ENCODE data around the gene TOR1B.

Gene TOR1B

DNA sequence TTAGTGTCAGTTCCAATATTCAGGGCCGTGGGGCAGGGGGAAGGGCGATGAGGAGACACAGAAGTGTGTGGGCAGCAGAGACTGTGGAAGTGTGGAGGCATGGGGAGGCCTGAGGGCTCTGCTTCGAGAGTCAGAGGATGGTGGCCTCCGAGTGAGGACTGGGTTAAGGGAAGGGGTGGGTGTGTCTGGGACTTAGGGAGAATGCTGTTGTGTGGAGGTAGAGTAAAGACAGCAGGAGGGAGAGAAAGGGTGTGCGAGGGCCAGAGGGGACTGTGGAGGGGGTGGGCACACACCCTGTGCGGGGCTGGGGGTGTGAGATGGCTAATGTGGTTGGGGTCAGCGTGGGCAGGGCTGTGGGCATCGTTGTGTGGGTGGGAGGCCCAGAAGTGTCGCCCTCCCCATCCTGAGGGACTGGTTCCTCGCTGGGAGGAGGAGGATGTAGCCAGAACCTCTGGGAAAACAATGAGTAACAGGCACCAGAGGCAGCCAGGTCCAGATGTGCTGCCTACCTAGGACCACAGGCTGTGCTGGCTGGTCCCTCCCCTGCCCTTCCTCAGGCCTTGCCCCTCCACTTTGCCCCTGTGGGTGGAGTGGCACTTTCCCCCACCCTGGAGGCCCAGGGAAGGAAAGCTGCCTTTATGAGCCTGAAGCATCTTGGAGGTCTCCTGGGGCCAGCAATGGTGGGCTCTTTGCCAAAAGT, 36.5 kb downstream of the TOR1B start:
- no peak for DNase-seq (ENCODE audit: low read depth in 3 of 3, low spot score in 1 of 3)

DNA sequence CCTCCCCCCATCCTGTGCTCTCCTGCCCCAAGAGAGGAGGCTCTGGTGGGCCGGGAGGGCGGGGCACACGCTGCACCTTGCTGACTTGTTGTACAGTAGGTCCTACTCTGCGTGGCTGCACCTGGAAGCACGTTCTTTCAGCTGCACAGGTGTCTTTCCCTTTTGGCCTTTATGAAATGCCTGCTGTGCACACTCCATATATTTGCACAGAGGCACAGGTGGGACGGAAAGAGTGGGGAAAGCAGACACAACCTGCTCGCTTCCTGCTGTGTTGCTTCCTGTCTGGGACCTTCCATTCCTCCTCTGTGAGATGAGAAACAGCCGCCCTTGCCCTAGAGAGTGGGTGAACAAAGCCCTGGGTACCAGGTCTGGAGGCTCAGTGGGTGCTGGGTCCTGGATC, 37.0 kb downstream of the TOR1B start:
- DNase-seq (ENCODE audit: low read depth in 3 of 3, low spot score in 1 of 3), result no peak

- DNase-seq (ENCODE audit: low read depth in 3 of 3, low spot score in 1 of 3), result no peak
Observed at GRCh38 chr9:129841071-129841470, 38.1 kb downstream of the TOR1B start.

DNA sequence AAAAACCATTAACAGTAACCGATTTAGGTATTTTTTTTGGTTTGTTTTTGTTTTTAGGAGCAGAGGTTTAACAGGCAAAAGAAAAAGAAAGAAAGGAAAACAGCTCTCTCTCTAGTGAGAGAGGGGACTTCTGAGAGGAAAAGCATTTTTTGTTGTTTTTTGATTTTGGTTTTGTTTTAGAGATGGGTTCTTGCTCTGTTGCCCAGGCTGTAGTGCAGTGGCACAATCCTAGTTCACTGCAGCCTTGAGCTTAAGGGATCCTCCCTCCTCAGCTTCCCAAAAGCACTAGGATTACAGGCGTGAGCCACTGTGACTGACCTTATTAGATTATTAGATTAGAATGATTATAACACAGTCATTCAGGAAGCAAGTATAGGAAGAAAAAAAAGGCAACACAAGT, 42.4 kb downstream of the TOR1B start:
- DNase-seq (ENCODE audit: low read depth in 3 of 3, low spot score in 1 of 3), result no peak

DNA sequence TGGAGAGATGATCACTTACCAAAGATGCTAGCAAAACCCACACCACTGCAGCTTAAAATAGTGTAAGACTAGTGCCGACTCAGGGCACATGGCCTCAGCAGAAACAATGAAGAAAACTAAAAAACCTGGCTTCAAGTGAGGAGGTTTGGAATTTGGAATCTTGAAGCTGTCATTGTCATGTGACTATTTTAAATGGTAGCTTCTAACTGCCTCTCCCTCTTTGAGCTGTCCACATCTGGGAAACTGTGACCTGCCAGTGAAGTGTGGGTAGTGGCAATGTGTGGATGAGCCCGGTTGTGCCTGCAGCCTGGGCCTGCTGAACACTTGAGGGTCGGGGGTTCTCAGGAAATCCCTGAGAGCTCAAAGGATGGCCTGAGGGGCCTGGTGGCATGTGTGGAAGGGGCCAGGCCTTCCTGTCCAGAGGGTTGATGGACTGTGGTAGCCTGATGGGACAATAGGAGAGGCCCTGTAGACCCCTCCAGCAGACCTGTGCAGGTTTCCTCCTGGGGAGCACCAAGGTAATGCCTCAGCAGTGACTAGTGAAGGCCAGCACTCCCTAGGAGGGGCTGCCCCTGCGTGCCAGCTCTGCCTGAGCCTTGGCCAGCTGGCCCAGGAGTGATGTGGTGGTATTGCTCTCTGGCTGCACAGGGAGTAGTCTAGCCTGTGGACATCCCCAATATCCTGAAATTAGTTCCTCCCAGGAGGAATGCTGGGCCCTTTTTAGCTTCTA, 45.9 kb downstream of the TOR1B start:
- no peak for DNase-seq (ENCODE audit: low read depth in 3 of 3, low spot score in 1 of 3)

- no peak for DNase-seq (ENCODE audit: low read depth in 3 of 3, low spot score in 1 of 3)
Observed at GRCh38 chr9:129849901-129850300, 46.9 kb downstream of the TOR1B start.

GRCh38 chr9:129850821-129851550, 48.0 kb downstream of the TOR1B start:
- DNase-seq (ENCODE audit: low read depth in 3 of 3, low spot score in 1 of 3), result no peak

- DNase-seq (ENCODE audit: low read depth in 3 of 3, low spot score in 1 of 3), result no peak
Observed at GRCh38 chr9:129851821-129852220, 48.8 kb downstream of the TOR1B start.

- DNase-seq (ENCODE audit: low read depth in 3 of 3, low spot score in 1 of 3), result no peak
Observed at GRCh38 chr9:129852579-129852978, 49.6 kb downstream of the TOR1B start.

DNA sequence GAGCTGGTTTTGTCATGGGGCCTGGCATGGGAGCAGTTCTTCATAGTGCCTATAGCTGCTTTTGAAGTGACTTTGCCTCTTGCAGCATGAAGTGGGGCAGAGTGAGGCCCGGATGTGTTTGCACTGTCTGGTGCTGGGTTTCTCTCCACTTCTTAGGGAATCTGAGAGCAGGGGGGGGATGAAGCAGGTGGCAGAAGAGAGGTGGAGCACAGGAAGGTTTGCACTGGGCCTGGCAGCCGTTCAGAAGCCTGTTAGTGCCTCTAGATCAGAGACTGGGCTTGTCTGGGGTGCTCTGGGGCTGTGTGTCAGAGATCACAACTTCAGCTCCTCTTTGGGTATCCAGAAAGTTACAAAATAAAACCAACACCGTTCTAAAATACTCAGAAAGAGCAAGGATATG, 50.6 kb downstream of the TOR1B start:
- DNase-seq (ENCODE audit: low read depth in 3 of 3, low spot score in 1 of 3), result no peak

DNA sequence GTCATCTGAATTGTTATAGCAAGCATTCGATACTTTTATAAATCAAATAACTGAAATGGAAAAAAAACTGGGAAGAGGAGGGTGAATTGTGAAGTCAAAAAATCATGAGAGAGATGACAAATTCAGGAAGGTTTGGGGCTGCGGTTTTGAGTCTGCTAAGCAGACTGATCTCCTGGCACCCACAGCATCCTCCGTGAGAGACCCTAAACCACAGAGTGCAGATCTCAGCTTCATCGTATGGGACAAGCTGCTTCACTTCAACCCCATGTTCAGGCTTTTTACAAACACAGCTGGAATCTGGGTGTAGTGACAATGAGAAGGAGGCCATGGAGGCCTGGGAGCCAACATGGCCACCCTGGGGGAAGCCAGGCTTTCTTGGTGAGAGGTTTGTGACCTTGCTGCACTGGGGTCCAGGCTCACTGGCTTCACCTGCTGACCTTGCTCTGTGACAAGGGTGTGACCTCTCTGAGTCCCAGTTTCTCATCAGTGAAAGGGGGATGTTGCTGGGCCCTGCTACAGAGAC, 51.7 kb downstream of the TOR1B start:
- DNase-seq (ENCODE audit: low read depth in 3 of 3, low spot score in 1 of 3), result no peak

DNA sequence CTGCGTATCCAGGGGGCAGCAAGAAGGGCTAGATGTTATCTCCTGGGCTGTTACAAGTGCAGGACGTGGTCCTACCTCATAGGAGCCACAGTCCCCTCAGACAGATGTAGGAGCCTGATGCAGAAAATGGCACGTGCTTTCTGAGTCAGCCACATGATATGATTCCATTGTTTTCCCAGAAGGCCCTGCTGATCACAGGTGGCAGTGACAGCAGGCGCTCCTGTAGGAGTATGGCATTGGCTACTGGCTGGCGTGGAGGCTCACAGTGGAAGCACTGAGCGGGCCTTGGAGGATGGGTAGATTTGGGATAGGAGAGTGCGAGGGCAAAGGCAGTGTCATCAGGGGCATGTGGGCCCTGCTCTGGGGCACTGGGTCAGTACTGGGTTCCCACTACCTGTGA, 54.2 kb downstream of the TOR1B start:
- no peak for DNase-seq (ENCODE audit: low read depth in 3 of 3, low spot score in 1 of 3)

- DNase-seq (ENCODE audit: low read depth in 3 of 3, low spot score in 1 of 3), result no peak
Observed at GRCh38 chr9:129858167-129858962, 55.4 kb downstream of the TOR1B start.

Measured in stimulated activated CD4-positive, alpha-beta T cell treated with anti-CD3 and anti-CD28 coated beads, TNF-alpha, amount 100 ng/mL, for 1 hour (primary cell).